Measurements from ENCODE around the gene TTLL5.

- TF ChIP-seq EZH2 (IDR thresholded peaks at IDR 0.05; ENCODE audit: borderline replicate concordance, control insufficient read depth, low read depth, low read length) (no peak), SP1 (IDR thresholded peaks at IDR 0.05; ENCODE audit: low read depth, low read length) (no peak), MYC (IDR thresholded peaks at IDR 0.05; ENCODE audit: insufficient read depth, insufficient read length, insufficient replicate concordance, low read length, severe bottlenecking) (no peak), SUZ12 (IDR thresholded peaks at IDR 0.05; ENCODE audit: unreplicated experiment) (no peak), SMARCA5 (IDR thresholded peaks at IDR 0.05) (no peak), USF1 (IDR thresholded peaks at IDR 0.05; ENCODE audit: borderline replicate concordance, extremely low read length, insufficient read depth, low read depth, low read length) (no peak), SIN3A (IDR thresholded peaks at IDR 0.05; ENCODE audit: low read depth, low read length) (no peak), RCOR1 (conservative IDR thresholded peaks at IDR 0.05; ENCODE audit: low read depth, low read length) (no peak), POLR2A (IDR thresholded peaks at IDR 0.05; ENCODE audit: low read depth, low read length) (no peak)
- TF ChIP-seq, protein P1, sequence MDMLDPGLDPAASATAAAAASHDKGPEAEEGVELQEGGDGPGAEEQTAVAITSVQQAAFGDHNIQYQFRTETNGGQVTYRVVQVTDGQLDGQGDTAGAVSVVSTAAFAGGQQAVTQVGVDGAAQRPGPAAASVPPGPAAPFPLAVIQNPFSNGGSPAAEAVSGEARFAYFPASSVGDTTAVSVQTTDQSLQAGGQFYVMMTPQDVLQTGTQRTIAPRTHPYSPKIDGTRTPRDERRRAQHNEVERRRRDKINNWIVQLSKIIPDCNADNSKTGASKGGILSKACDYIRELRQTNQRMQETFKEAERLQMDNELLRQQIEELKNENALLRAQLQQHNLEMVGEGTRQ (IDR thresholded peaks at IDR 0.05; ENCODE audit: borderline replicate concordance, low read depth, low read length): no peak
- TF ChIP-seq, protein P2, sequence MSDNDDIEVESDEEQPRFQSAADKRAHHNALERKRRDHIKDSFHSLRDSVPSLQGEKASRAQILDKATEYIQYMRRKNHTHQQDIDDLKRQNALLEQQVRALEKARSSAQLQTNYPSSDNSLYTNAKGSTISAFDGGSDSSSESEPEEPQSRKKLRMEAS (IDR thresholded peaks at IDR 0.05; ENCODE audit: low read depth, low read length): no peak
- TF ChIP-seq, protein P3, sequence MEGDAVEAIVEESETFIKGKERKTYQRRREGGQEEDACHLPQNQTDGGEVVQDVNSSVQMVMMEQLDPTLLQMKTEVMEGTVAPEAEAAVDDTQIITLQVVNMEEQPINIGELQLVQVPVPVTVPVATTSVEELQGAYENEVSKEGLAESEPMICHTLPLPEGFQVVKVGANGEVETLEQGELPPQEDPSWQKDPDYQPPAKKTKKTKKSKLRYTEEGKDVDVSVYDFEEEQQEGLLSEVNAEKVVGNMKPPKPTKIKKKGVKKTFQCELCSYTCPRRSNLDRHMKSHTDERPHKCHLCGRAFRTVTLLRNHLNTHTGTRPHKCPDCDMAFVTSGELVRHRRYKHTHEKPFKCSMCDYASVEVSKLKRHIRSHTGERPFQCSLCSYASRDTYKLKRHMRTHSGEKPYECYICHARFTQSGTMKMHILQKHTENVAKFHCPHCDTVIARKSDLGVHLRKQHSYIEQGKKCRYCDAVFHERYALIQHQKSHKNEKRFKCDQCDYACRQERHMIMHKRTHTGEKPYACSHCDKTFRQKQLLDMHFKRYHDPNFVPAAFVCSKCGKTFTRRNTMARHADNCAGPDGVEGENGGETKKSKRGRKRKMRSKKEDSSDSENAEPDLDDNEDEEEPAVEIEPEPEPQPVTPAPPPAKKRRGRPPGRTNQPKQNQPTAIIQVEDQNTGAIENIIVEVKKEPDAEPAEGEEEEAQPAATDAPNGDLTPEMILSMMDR (IDR thresholded peaks at IDR 0.05 in 2 of 3, conservative IDR thresholded peaks at IDR 0.05 in 1 of 3; ENCODE audit: control insufficient read depth in 2 of 3, extremely low read depth in 1 of 3, insufficient read depth in 1 of 3, low read depth in 3 of 3, low read length in 3 of 3): no peak
Observed at GRCh38 chr14:75625034-75625433, 36.0 kb upstream of the TTLL5 start.
